ENCODE results near the gene ALKBH6. TPM values are rescaled to one million over a fixed set of nuclear protein-coding genes. Genes with fewer than 3 reads are reported as not detected.

ALKBH6 gene
- total and polyA plus RNA-seq, 2 of the 13 experiments (the other 11 are each of a cell fraction or from before 2014, with no cell fraction given) = 13.7 to 18.1 TPM

DNA sequence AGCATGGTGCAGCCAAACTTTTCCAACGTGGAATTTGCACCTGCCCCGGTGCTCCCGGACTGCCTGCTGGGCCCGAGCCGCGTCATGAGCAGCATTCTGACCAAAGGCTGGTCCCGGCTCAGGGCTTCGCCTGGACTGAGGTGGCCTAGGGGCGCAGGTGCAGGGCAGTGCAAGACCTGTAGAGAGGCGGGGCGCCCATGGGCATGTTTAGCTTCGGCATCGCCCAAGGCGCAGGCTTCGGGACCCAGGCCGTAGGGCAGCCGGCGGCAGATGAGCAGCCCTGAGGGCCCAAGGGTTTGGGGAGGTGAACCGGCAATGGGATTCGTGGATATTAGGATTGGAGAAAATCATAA is 54.1 kb downstream of the ALKBH6 start:
- CTCF ChIA-PET (ENCODE audit: low intra/inter-chr PET ratio, low total read pairs) = no interaction called here
- Histone ChIP-seq H3K4me1 (ENCODE audit: insufficient read depth, low read length) (no peaks in the 10 kb centered on the region), H3K27ac (ENCODE audit: extremely low read length, insufficient read depth, low read length) (no peak overlapping the region), H3K27me3 (ENCODE audit: control insufficient read depth in 1 of 2, insufficient read depth in 2 of 2, low read length in 2 of 2) (peaks cover 4 to 35% of the 10 kb centered on the region in 2 experiments; a peak in 4 of 5 replicates), H3K9ac (ENCODE audit: insufficient read depth, low read depth, low read length) (no peak overlapping the region), H3K4me3 (replicated peaks in 1 of 3; ENCODE audit: insufficient read depth in 1 of 3, low read depth in 2 of 3, low read length in 3 of 3) (no peak overlapping the region), H3K79me2 (ENCODE audit: insufficient read depth, low read length) (no peaks in the 10 kb centered on the region), H2AFZ (ENCODE audit: low read length) (no peak overlapping the region), H3K9me3 (ENCODE audit: low read length) (no peaks in the 10 kb centered on the region), H3K4me2 (ENCODE audit: low read depth, low read length) (no peak overlapping the region), H3K36me3 (replicated peaks in 1 of 2; ENCODE audit: control insufficient read depth in 1 of 2, insufficient read depth in 2 of 2, low read length in 2 of 2) (no peaks in the 10 kb centered on the region), H4K20me1 (ENCODE audit: insufficient read depth, low read length) (peaks cover 9% of the 10 kb centered on the region; the same call in 1 of the 2 replicates)
- POLR2A ChIA-PET = no interaction called here
- FAIRE-seq = no peak
- 60% methylated on average over 11 of the region's 20 CpGs for WGBS (ENCODE audit: low lambda C conversion rate)
- in situ Hi-C loops (cut with HindIII; ENCODE audit: extremely low pct_ligation_motif_present, low pct_unique_long_range_greater_than_20kb) = no loop called here
- no TSS peak for BruUV-seq (replicated peaks)
- intact Hi-C loops (cut with micrococcal nuclease; ENCODE audit: unreplicated experiment) = no loop called here
- no peak for DNase-seq (ENCODE audit: low spot score)
- peak; percentile 45 for ATAC-seq
- no peak for TF ChIP-seq ISL2 (CRISPR knock-in tag; IDR thresholded peaks at IDR 0.05)
- no peak for TF ChIP-seq SP5 (CRISPR knock-in tag; IDR thresholded peaks at IDR 0.05; ENCODE audit: borderline replicate concordance, low read depth)
- TF ChIP-seq, protein P1, sequence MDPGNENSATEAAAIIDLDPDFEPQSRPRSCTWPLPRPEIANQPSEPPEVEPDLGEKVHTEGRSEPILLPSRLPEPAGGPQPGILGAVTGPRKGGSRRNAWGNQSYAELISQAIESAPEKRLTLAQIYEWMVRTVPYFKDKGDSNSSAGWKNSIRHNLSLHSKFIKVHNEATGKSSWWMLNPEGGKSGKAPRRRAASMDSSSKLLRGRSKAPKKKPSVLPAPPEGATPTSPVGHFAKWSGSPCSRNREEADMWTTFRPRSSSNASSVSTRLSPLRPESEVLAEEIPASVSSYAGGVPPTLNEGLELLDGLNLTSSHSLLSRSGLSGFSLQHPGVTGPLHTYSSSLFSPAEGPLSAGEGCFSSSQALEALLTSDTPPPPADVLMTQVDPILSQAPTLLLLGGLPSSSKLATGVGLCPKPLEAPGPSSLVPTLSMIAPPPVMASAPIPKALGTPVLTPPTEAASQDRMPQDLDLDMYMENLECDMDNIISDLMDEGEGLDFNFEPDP (CRISPR knock-in tag; conservative IDR thresholded peaks at IDR 0.05) = no peak
- no peak for TF ChIP-seq ZBTB4 (CRISPR knock-in tag; IDR thresholded peaks at IDR 0.05; ENCODE audit: borderline replicate concordance)
- no peak for TF ChIP-seq ZNF264 (CRISPR knock-in tag; IDR thresholded peaks at IDR 0.05)
- TF ChIP-seq, protein P2, sequence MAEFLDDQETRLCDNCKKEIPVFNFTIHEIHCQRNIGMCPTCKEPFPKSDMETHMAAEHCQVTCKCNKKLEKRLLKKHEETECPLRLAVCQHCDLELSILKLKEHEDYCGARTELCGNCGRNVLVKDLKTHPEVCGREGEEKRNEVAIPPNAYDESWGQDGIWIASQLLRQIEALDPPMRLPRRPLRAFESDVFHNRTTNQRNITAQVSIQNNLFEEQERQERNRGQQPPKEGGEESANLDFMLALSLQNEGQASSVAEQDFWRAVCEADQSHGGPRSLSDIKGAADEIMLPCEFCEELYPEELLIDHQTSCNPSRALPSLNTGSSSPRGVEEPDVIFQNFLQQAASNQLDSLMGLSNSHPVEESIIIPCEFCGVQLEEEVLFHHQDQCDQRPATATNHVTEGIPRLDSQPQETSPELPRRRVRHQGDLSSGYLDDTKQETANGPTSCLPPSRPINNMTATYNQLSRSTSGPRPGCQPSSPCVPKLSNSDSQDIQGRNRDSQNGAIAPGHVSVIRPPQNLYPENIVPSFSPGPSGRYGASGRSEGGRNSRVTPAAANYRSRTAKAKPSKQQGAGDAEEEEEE (CRISPR knock-in tag; IDR thresholded peaks at IDR 0.05; ENCODE audit: borderline replicate concordance) = no peak
- TF ChIP-seq ZBTB40 (IDR thresholded peaks at IDR 0.05) = no peak
- no peak for TF ChIP-seq ZBTB40 (CRISPR knock-in tag; IDR thresholded peaks at IDR 0.05)
- TF ChIP-seq ZNF644 (CRISPR knock-in tag; IDR thresholded peaks at IDR 0.05; ENCODE audit: low read depth) = no peak
- TF ChIP-seq ZNF598 (CRISPR knock-in tag; IDR thresholded peaks at IDR 0.05; ENCODE audit: borderline replicate concordance) = no peak

All from HepG2 (cell line).